ENCODE data around the gene EVA1B.

EVA1B gene

DNA sequence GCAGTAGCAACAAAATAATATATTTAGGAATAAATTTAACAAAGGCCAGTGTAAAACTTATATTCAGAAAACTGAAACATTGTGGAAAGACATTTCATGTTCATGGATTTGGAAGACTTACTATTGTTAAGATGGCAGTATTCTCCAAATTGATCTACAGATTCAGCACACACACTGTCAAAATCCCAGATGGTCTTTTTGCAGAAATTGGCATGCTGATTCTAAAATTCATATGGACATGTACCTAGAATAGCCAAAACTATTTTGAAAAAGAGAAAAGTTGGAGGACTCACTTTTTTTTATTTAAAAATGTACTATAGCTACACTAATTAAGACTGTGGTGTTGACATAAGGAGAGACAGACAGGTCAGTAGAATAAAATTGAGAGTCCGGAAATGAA, 49.2 kb downstream of the EVA1B start:
- no peak for DNase-seq

DNA sequence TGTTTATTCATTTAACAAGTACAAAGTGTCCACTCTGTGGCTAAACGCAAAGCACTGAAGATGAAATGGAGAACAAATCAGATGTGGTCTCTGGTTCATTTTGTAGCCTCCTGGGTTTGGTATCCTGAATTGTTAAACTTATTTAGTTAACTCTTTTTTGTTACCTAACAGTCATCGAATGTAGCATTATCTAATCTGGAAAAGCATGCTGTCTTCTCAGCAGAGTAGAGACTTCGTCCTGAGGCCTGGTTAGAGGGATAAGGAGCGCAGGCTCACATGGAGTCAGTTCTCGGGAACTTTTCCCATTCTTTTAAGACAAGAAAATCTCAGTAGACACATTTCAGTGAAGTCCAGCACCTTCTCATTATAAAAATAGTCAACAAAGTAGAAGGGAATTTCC, 50.4 kb downstream of the EVA1B start:
- no peak for DNase-seq
